ENCODE measurements around the gene AGAP2.

Gene AGAP2

DNA sequence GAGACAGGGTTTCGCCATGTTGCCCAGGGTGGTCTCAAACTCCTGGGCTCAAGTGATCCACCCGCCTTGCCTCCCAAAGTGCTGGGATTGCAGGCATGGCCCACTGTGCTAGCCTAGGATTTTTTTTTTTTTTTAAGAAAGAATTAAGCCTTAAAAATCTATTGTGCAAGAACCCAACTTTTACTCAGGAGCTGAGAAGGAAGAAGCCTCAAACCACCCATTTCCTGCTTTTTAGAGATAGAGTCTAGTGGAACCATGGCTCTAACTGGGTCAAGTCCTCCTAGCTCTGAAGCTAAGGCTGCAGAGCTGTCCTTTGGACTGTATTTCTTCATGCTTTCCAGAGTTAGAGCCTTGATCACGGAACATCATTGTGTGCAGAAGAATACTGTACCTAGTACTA lies 42.7 kb upstream of the AGAP2 start:
- Histone ChIP-seq H3K36me3 (ENCODE audit: low read length) (peaks cover 7% of the 10 kb centered on the region; the same call in 1 of the 2 replicates), H3K27me3 (ENCODE audit: low read length) (no peaks in the 10 kb centered on the region), H3F3A (ENCODE audit: insufficient read depth) (no peaks in the 10 kb centered on the region), H3K9me3 (ENCODE audit: insufficient read depth, low read length) (no peaks in the 10 kb centered on the region), H4K20me1 (ENCODE audit: low read depth, low read length) (no peaks in the 10 kb centered on the region), H2AFZ (ENCODE audit: low read depth, low read length, severe bottlenecking) (no peak overlapping the region), H3K9ac (ENCODE audit: low read length) (no peak overlapping the region), H3K9me2 (replicated peaks; ENCODE audit: insufficient read depth, low read length) (no peaks in the 10 kb centered on the region), H3K27ac (ENCODE audit: low read depth, low read length) (no peak overlapping the region), H3K79me2 (ENCODE audit: insufficient read depth, low read length) (peaks cover 16% of the 10 kb centered on the region), H3K4me3 (ENCODE audit: insufficient read depth, low read length, poor library complexity, severe bottlenecking) (no peak overlapping the region), H3K4me2 (ENCODE audit: low read depth, low read length, poor library complexity, severe bottlenecking) (no peak overlapping the region)
- no peak for TF ChIP-seq EZH2phosphoT487 (conservative IDR thresholded peaks at IDR 0.05; ENCODE audit: low read length)
- TF ChIP-seq, protein P1, sequence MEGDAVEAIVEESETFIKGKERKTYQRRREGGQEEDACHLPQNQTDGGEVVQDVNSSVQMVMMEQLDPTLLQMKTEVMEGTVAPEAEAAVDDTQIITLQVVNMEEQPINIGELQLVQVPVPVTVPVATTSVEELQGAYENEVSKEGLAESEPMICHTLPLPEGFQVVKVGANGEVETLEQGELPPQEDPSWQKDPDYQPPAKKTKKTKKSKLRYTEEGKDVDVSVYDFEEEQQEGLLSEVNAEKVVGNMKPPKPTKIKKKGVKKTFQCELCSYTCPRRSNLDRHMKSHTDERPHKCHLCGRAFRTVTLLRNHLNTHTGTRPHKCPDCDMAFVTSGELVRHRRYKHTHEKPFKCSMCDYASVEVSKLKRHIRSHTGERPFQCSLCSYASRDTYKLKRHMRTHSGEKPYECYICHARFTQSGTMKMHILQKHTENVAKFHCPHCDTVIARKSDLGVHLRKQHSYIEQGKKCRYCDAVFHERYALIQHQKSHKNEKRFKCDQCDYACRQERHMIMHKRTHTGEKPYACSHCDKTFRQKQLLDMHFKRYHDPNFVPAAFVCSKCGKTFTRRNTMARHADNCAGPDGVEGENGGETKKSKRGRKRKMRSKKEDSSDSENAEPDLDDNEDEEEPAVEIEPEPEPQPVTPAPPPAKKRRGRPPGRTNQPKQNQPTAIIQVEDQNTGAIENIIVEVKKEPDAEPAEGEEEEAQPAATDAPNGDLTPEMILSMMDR (IDR thresholded peaks at IDR 0.05; ENCODE audit: insufficient read depth, low read length, poor library complexity, severe bottlenecking), result no peak

DNA sequence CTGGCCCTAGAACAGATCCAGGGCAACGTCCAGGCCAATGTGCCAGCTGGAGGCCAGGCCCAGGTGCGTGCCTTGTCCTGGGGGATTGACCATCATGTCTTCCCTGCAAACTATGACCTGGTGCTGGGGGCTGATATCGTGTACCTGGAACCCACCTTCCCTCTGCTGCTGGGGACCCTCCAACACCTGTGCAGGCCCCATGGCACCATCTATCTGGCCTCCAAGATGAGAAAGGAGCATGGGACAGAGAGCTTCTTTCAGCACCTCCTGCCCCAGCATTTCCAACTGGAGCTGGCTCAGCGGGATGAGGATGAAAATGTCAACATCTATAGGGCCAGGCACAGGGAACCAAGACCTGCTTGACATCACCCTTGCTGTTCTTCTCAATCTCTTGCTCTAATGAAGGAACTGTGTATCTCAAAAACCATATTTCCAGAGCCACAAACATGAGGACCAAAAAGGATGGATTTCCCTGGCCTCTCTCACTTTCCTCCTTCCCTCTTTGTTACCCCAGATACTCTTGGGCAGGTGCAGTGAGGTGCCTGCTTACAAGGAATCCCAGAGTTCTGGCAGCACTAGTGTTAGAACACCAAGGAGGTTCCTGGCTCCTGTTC lies 41.8 kb upstream of the AGAP2 start:
- Histone ChIP-seq H3K9me2 (replicated peaks; ENCODE audit: insufficient read depth, low read length) (no peaks in the 10 kb centered on the region), H4K20me1 (ENCODE audit: low read depth, low read length) (no peaks in the 10 kb centered on the region), H3F3A (ENCODE audit: insufficient read depth) (no peaks in the 10 kb centered on the region), H3K27me3 (ENCODE audit: low read length) (no peaks in the 10 kb centered on the region), H3K4me3 (ENCODE audit: insufficient read depth, low read length, poor library complexity, severe bottlenecking) (no peak overlapping the region), H2AFZ (ENCODE audit: low read depth, low read length, severe bottlenecking) (no peak overlapping the region), H3K79me2 (ENCODE audit: insufficient read depth, low read length) (peaks cover 16% of the 10 kb centered on the region), H3K9ac (ENCODE audit: low read length) (no peak overlapping the region), H3K9me3 (ENCODE audit: insufficient read depth, low read length) (no peaks in the 10 kb centered on the region), H3K4me2 (ENCODE audit: low read depth, low read length, poor library complexity, severe bottlenecking) (no peak overlapping the region), H3K27ac (ENCODE audit: low read depth, low read length) (no peak overlapping the region), H3K36me3 (ENCODE audit: low read length) (no peaks in the 10 kb centered on the region)
- TF ChIP-seq, protein P1 (IDR thresholded peaks at IDR 0.05; ENCODE audit: insufficient read depth, low read length, poor library complexity, severe bottlenecking), result no peak
- no peak for TF ChIP-seq EZH2phosphoT487 (conservative IDR thresholded peaks at IDR 0.05; ENCODE audit: low read length)

DNA sequence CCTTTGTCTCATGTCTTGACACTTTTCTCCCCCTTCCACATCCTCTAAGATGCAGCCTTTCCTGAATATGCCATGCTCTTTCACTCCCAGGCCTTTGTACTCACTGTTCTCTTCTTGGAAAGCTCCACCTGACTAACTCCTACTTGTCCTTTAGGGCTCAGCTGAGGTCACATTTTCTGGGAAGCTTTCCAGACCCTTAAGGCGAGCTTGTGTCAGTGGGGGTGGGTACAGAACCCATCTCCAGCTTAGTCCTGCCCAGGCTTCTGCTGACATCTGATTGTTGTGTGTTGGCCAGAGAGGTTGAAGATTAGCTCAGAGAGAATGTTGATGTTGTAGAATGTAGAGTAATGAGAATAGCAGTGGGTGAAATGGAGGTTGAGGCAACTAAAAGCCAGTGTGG lies 41.2 kb upstream of the AGAP2 start:
- TF ChIP-seq, protein P1 (IDR thresholded peaks at IDR 0.05; ENCODE audit: insufficient read depth, low read length, poor library complexity, severe bottlenecking), result no peak
- no peak for TF ChIP-seq EZH2phosphoT487 (conservative IDR thresholded peaks at IDR 0.05; ENCODE audit: low read length)
- no peak overlapping the region for H3K9ac ChIP-seq (ENCODE audit: low read length)
- no peak overlapping the region for H3K4me3 ChIP-seq (ENCODE audit: insufficient read depth, low read length, poor library complexity, severe bottlenecking)
- H4K20me1 ChIP-seq (ENCODE audit: low read depth, low read length), result no peaks in the 10 kb centered on the region
- H3K9me2 ChIP-seq (replicated peaks; ENCODE audit: insufficient read depth, low read length), result no peaks in the 10 kb centered on the region
- no peaks in the 10 kb centered on the region for H3F3A ChIP-seq (ENCODE audit: insufficient read depth)
- H3K4me2 ChIP-seq (ENCODE audit: low read depth, low read length, poor library complexity, severe bottlenecking), result no peak overlapping the region
- no peaks in the 10 kb centered on the region for H3K27me3 ChIP-seq (ENCODE audit: low read length)
- H2AFZ ChIP-seq (ENCODE audit: low read depth, low read length, severe bottlenecking), result no peak overlapping the region
- H3K79me2 ChIP-seq (ENCODE audit: insufficient read depth, low read length), result peaks cover 16% of the 10 kb centered on the region
- H3K9me3 ChIP-seq (ENCODE audit: insufficient read depth, low read length), result no peaks in the 10 kb centered on the region
- no peaks in the 10 kb centered on the region for H3K36me3 ChIP-seq (ENCODE audit: low read length)
- H3K27ac ChIP-seq (ENCODE audit: low read depth, low read length), result no peak overlapping the region

Measured in SU-DHL-6 (cell line).